GM20000 (cell line): Measurements from ENCODE around the gene PRKAR1A.

Source experiments
- DNase-seq: peaks from one replicate; pipeline ENCODE4 v3.0.0; 2012; ENCODE audit warnings: low spot score
- TF ChIP-seq, protein P1 (sequence below): IDR thresholded peaks from 2 replicates; pipeline ENCODE4 v1.5.1; 2012; ENCODE audit warnings: mild to moderate bottlenecking, control low read depth; ENCODE audit errors: extremely low read depth, missing control alignments

Gene PRKAR1A

GRCh38 chr17:68576137-68576536 is 63.9 kb downstream of the PRKAR1A start:
- no peak for DNase-seq
- TF ChIP-seq, protein P1, sequence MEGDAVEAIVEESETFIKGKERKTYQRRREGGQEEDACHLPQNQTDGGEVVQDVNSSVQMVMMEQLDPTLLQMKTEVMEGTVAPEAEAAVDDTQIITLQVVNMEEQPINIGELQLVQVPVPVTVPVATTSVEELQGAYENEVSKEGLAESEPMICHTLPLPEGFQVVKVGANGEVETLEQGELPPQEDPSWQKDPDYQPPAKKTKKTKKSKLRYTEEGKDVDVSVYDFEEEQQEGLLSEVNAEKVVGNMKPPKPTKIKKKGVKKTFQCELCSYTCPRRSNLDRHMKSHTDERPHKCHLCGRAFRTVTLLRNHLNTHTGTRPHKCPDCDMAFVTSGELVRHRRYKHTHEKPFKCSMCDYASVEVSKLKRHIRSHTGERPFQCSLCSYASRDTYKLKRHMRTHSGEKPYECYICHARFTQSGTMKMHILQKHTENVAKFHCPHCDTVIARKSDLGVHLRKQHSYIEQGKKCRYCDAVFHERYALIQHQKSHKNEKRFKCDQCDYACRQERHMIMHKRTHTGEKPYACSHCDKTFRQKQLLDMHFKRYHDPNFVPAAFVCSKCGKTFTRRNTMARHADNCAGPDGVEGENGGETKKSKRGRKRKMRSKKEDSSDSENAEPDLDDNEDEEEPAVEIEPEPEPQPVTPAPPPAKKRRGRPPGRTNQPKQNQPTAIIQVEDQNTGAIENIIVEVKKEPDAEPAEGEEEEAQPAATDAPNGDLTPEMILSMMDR = no peak

GRCh38 chr17:68576811-68577496 is 64.7 kb downstream of the PRKAR1A start:
- TF ChIP-seq, protein P1 = no peak
- no peak for DNase-seq

GRCh38 chr17:68577497-68577821 is 65.2 kb downstream of the PRKAR1A start:
- DNase-seq = no peak
- TF ChIP-seq, protein P1 = no peak

DNA sequence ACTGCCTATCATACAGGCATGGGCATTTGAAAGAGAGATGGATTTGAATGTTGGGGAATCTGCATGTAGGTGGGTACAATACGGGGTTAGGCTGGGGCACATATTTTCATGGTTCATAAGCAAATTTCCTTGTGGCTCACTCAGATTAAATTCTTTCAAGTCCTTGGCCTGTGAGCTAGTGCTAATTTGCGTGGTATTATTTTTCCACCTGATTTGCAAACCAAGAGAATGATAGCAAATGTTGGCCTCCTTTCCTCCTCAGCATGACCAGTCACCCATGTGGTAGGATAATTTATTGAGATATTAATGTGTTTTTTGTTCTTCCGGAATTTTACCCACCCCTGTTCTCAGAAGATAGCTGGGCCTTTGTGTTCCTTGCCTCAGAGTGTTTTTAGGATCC is 66.0 kb downstream of the PRKAR1A start:
- TF ChIP-seq, protein P1 = no peak
- no peak for DNase-seq

GRCh38 chr17:68579194-68579927 is 67.1 kb downstream of the PRKAR1A start:
- no peak for DNase-seq
- TF ChIP-seq, protein P1 = no peak

DNA sequence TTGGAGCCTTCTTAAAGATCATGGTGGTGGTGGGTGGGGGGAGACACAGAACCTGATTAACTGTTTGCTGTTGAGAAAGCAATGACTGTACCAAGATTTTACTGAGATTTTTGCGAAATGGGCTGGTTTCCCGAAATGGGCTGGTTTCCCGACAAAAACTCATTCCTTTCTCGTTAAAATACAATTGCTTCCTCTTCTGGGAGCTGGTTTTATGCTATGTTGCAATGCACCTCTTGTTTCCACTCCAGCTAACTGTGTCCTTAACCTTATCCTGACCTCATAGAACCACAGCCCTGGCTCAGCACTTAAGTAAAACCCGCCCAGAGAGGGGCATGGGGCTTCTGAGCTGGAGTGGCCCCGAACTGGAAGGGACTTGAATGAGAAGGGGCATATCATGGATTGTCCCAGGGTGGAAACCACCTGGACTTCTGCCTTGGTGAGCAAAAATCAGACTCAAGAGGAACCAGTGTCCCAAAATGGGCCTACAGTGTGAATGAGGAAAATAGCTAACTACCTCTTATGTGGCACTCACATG is 68.1 kb downstream of the PRKAR1A start:
- TF ChIP-seq, protein P1 = no peak
- no peak for DNase-seq
